Measurements from ENCODE around the gene HMMR. TPM values are rescaled to one million over a fixed set of nuclear protein-coding genes. Genes with fewer than 3 reads are reported as not detected.
"Not testable (repeated sequence)": the region's sequence is repeated elsewhere in the genome, so short reads cannot be mapped to it uniquely, and the experiment has no call there.

HMMR gene
- total RNA-seq, 1 donor from 2014 or later, result 38.5 TPM

DNA sequence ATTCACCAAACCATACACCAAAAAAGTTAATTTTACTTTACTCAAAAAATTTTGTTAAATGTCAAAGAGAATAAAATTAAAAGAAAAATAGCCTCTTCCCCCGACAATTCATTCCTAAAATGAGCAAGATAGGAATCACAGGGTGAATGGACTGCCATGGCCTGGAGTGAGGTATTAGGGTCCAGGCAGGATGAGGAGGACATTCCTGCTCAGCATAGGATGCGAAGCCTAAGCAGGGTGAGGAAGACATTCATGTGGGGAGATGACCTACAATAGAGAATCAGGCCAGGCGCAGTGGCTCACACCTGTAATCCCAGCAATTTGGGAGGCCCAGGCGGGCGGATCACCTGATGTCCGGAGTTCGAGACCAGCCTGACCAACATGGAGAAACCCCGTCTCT is 8.9 kb upstream of the HMMR start:
- TF ChIP-seq, protein P1, sequence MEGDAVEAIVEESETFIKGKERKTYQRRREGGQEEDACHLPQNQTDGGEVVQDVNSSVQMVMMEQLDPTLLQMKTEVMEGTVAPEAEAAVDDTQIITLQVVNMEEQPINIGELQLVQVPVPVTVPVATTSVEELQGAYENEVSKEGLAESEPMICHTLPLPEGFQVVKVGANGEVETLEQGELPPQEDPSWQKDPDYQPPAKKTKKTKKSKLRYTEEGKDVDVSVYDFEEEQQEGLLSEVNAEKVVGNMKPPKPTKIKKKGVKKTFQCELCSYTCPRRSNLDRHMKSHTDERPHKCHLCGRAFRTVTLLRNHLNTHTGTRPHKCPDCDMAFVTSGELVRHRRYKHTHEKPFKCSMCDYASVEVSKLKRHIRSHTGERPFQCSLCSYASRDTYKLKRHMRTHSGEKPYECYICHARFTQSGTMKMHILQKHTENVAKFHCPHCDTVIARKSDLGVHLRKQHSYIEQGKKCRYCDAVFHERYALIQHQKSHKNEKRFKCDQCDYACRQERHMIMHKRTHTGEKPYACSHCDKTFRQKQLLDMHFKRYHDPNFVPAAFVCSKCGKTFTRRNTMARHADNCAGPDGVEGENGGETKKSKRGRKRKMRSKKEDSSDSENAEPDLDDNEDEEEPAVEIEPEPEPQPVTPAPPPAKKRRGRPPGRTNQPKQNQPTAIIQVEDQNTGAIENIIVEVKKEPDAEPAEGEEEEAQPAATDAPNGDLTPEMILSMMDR (conservative IDR thresholded peaks at IDR 0.05), result no peak
- Mint-ChIP-seq H3K27ac (ENCODE audit: unreplicated experiment) (no peak overlapping the region), H3K4me3 (no peak overlapping the region), H3K36me3 (ENCODE audit: low read depth) (peaks cover 50% of the 10 kb centered on the region), H3K9me3 (peaks cover 2% of the 10 kb centered on the region), H3K27me3 (ENCODE audit: low read depth) (no peaks in the 10 kb centered on the region), H3K4me1 (peaks cover 8% of the 10 kb centered on the region)
- DNase-seq (ENCODE audit: low read depth, low spot score), result no peak

DNA sequence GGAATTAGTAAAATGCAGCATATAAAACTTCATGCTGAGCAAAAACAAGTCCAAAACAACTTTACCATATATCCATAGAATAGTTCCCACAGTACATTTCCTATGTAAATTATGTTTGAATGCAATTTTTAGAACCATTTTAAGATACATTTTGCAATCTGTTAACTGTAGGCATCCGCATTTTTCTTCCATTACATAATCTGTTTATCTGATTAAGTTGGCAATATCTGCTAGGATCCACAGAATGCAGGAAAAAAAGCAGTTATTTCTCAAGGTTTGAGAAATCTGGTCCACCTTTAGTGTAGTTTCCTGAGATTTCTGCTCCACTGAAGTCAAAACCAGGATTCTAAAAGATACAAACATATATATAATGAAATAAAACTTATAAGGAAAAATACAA is 6.7 kb upstream of the HMMR start:
- no peaks in the 10 kb centered on the region for H3K27me3 Mint-ChIP-seq (ENCODE audit: low read depth)
- peaks cover 32% of the 10 kb centered on the region for H3K36me3 Mint-ChIP-seq (ENCODE audit: low read depth)
- no peak overlapping the region for H3K27ac Mint-ChIP-seq (ENCODE audit: unreplicated experiment)

DNA sequence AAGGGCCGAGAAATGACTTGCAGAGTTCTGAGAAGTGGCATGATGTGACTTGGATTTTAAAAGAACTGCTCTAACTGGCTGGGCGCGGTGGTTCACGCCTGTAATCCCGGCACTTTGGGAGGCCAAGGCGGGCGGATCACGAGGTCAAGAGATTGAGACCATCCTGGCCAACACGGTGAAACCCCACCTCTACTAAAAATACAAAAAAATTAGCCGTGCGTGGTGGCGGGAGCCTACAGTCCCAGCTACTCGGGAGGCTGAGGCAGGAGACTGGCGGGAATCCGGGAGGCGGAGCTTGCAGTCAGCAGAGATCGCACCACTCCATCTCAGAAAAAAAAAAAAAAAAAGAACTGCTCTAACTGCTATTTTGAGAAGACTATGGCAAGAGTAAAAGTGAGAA is 5.0 kb upstream of the HMMR start:
- DNase-seq (ENCODE audit: low read depth, low spot score); H3K9me3 Mint-ChIP-seq; H3K27ac Mint-ChIP-seq (ENCODE audit: unreplicated experiment); H3K27me3 Mint-ChIP-seq (ENCODE audit: low read depth): not testable (repeated sequence)
- Mint-ChIP-seq H3K4me3 (peak overlapping the region; percentile 68), H3K4me1 (peaks cover 28% of the 10 kb centered on the region), H3K36me3 (ENCODE audit: low read depth) (peaks cover 21% of the 10 kb centered on the region)

More for the DNA sequence above, 6.7 kb upstream of the HMMR start:
- Mint-ChIP-seq H3K9me3 (peaks cover 2% of the 10 kb centered on the region), H3K4me1 (peaks cover 20% of the 10 kb centered on the region), H3K4me3 (no peak overlapping the region)
- no peak for DNase-seq (ENCODE audit: low read depth, low spot score)
- TF ChIP-seq, protein P1 (conservative IDR thresholded peaks at IDR 0.05), result no peak

DNA sequence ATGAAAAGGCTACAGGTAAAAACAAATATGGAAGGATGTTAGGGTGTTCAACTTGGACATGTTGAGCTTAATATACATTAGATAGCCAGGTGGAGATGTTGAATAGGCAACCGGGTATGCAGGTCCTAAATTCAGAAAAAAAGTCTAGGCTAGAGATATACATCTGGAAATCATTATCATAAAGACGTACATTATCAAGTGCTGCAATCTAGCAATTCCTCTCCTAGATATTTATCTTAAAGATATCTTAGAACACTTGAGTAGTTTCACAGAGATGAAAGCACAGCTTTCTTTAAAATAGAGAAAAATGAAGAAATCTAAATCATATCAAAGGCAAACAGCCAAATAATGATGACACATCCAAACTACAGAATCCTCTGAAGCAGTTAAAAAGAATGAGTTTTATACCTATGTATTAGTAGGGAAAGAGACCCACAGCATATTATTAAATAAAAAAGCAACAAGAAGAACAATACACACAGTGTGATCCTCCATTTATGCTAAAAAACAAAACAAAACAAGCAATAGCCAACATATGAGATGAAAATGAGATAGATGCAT is 4.3 kb upstream of the HMMR start:
- Mint-ChIP-seq H3K4me1 (peaks cover 28% of the 10 kb centered on the region), H3K27ac (ENCODE audit: unreplicated experiment) (no peak overlapping the region), H3K9me3 (peaks cover 2% of the 10 kb centered on the region), H3K4me3 (peak overlapping the region; percentile 78), H3K36me3 (ENCODE audit: low read depth) (peaks cover 21% of the 10 kb centered on the region), H3K27me3 (ENCODE audit: low read depth) (peaks cover 4% of the 10 kb centered on the region)
- no peak for DNase-seq (ENCODE audit: low read depth, low spot score)
- TF ChIP-seq, protein P1 (conservative IDR thresholded peaks at IDR 0.05), result no peak

DNA sequence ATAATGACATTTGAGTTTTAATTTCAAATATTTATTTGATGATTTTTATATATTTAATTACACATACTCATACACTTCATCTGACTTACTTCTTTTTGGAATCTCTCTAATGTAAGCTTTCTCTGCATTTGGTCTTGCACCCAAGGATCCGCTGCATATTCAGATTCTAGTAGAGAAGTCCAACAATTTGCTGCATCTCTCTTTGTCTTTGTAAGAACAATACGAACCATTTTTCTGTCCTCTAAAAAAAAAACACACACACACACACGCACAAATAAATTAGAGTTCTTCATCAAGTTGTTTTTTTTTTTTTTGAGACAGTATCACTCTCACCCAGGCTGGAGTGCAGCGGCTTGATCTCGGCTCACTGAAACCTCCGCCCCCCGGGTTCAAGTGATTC is 3.6 kb upstream of the HMMR start:
- no peak for DNase-seq (ENCODE audit: low read depth, low spot score)
- H3K27me3 Mint-ChIP-seq (ENCODE audit: low read depth), result peaks cover 4% of the 10 kb centered on the region
- H3K4me1 Mint-ChIP-seq, result peaks cover 32% of the 10 kb centered on the region
- no peak overlapping the region for H3K27ac Mint-ChIP-seq (ENCODE audit: unreplicated experiment)
- H3K9me3 Mint-ChIP-seq, result peaks cover 2% of the 10 kb centered on the region
- H3K4me3 Mint-ChIP-seq, result no peak overlapping the region
- H3K36me3 Mint-ChIP-seq (ENCODE audit: low read depth), result peaks cover 21% of the 10 kb centered on the region
- TF ChIP-seq, protein P1 (conservative IDR thresholded peaks at IDR 0.05), result no peak

DNA sequence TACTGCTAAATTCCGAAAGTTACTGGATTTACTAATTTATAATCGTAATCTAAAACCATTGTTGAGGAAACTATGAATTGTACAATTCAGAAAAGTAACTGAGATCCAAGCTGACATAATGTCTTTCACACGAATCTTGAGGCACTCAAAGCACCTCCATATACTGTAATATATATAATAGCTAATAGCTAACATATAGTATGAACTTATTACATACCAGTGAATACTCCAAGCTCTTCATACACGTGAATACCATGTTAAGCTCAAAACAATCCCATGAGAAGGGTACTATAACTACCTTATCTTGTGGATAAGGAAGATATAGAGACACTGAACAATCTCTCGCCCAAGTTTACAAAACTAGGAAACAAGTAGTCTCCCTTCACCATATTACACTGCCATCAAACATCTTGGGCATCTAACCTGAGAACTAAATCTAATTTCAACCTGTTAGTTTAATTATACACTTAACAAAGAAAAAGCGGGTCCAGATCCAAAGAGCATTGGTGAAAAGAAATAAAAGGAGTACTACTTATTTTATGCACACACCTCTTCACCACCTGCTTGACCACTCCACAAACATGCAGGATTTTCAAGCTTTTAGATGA is 1.6 kb upstream of the HMMR start:
- TF ChIP-seq, protein P1 (conservative IDR thresholded peaks at IDR 0.05), result no peak
- Mint-ChIP-seq H3K9me3 (peaks cover 2% of the 10 kb centered on the region), H3K4me3 (peak overlapping the region; percentile 96), H3K4me1 (peaks cover 44% of the 10 kb centered on the region), H3K27ac (ENCODE audit: unreplicated experiment) (peak overlapping the region; percentile 100), H3K27me3 (ENCODE audit: low read depth) (peaks cover 4% of the 10 kb centered on the region), H3K36me3 (ENCODE audit: low read depth) (peaks cover 16% of the 10 kb centered on the region)
- DNase-seq (ENCODE audit: low read depth, low spot score), result no peak

Measured in neural crest cell (in vitro differentiated cells).